ENCODE data around the gene CENPF.
"Not testable (repeated sequence)": the region's sequence is repeated elsewhere in the genome, so short reads cannot be mapped to it uniquely, and the experiment has no call there.

DNA sequence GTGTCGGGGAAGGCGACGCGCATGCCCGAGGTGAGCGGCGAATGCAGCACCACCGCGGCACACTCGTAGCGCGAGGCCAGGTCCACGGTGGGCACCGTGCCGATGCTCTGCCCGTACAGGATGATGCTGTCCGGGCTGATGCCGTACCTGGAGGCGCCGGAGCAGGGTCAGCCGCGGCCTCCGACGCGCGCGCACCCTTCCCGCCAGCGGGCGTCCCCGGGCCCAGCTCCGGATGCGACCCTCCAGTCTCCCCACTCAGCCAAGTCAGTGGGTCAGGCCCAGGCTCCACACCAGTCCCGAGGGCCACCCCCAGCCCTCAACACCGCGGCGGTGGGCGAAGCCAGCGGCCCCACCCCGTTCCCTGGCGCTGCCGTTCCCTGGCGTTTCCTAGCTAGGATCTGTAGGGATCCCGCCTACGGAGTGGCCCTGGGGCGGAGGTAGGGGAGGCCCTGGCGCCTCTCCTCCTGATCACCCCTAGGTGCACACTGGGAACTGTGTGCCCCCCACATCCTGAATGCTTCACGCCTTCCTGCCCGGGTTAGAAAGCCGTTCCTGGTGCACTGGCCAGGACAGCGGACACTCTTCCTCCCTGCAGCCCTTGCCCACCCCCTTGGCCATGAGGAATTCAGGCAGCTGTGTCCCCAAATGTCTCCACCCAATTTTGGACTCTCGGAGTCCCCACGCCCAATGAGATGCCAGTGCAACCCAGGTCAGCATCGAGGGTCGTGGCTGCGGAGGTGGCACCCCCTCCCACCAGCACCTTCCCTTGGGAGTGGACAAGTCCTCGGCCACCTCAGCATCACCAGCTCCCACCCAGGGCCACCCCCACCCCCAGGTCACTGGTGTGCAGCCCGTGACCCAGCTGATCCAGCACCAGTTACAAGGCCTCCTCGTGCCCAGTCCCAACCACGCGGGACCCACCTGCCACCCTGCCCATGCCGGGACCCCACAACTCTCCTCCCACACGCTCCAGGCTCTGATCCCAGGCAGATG, 3.2 kb downstream of the CENPF start:
- TF ChIP-seq, protein P1, sequence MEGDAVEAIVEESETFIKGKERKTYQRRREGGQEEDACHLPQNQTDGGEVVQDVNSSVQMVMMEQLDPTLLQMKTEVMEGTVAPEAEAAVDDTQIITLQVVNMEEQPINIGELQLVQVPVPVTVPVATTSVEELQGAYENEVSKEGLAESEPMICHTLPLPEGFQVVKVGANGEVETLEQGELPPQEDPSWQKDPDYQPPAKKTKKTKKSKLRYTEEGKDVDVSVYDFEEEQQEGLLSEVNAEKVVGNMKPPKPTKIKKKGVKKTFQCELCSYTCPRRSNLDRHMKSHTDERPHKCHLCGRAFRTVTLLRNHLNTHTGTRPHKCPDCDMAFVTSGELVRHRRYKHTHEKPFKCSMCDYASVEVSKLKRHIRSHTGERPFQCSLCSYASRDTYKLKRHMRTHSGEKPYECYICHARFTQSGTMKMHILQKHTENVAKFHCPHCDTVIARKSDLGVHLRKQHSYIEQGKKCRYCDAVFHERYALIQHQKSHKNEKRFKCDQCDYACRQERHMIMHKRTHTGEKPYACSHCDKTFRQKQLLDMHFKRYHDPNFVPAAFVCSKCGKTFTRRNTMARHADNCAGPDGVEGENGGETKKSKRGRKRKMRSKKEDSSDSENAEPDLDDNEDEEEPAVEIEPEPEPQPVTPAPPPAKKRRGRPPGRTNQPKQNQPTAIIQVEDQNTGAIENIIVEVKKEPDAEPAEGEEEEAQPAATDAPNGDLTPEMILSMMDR (IDR thresholded peaks at IDR 0.05) = not testable (repeated sequence)
- not testable (repeated sequence) for TF ChIP-seq POLR2A, POLR2AphosphoS5 (IDR thresholded peaks at IDR 0.05)

Data from prostate gland (tissue), 2 donors.